SK-N-MC (cell line): ENCODE results near the gene HOXA2.

ENCODE experiments used
- EZH2 ChIP-seq: fragments of 200-600 bp; sonication (generic); IDR thresholded peaks from one replicate; pipeline ENCODE4 v1.6.1; 2017; ENCODE audit warnings: antibody characterized with exemption
- FOXP2 ChIP-seq: optimal IDR thresholded peaks from 2 replicates; pipeline ENCODE3; 2011; ENCODE audit warnings: mild to moderate bottlenecking, moderate library complexity; ENCODE audit not compliant: insufficient read depth; ENCODE audit errors: extremely low read length, control extremely low read depth
- POLR2AphosphoS5 ChIP-seq: IDR thresholded peaks from 2 replicates; pipeline ENCODE4 v1.6.1; 2012; ENCODE audit warnings: mild to moderate bottlenecking, low read depth, low read length, borderline replicate concordance

DNA sequence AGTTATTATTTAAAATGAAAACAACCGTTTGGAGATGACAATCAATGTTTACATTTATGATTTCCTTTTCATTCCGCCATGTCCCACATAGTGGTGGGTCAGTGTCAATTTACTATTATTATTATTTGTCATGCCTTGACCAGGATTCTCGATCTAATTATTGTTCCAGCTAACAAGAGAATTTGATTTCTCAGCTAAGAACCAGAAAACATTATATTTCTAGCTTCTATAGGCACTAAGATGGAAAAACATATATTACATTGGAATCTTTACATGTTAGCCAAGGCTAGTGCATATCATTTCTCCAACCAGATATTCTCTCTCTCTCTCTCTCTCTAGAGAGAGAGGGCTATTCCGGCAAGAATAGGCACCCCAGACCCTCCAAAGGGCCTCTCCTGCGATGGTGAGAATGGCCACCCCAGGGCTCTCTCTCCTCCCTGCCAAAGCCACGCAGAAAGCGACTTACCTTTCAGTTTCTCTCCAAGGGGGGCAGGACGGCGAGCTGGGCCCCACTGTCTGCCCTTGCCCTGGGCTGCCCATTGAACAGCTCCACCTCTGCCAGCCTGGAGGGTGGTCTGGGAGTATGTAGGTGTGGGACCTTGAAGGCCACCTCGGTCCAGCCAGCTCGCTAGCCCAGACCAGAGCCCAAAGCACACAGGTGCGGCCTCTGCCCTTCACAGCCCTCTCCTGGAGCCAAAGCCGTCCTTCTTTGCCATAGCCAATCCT lies 47.5 kb upstream of the HOXA2 start:
- TF ChIP-seq POLR2AphosphoS5 = no peak
- TF ChIP-seq EZH2 = no peak
- no peak for TF ChIP-seq FOXP2
